ENCODE data around the gene PAQR5. TPM values are rescaled to one million over a fixed set of nuclear protein-coding genes. Genes with fewer than 3 reads are reported as not detected.

The PAQR5 gene
- total RNA-seq, 2 donors from 2014 or later: 0.74 to 5.0 TPM

DNA sequence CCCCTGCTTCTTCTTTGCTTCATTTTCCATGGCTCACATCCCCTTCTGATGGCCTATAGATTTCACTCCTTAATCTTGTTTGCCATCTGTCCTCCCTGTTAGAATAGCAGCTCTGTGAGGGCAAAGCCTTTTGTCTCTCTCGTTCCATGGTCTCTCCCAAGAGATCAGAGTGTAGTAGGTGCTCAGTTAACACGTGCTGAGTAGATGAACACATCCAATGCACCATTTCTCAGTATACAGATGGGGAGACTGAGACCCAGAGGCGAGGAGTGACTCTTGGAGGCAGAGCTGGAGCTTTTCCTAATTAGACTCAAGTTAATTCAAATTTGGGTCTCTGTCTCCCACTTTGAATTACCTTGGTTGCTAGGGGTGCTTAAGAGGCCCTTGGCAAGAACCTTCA, 4.2 kb downstream of the PAQR5 start:
- Histone ChIP-seq H3K4me1 (peaks cover 0 to 12% of the 10 kb centered on the region in 2 donors), H3K4me3 (no peak overlapping the region), H3K27me3 (peaks cover 0 to 6% of the 10 kb centered on the region in 2 donors), H3K27ac (no peak overlapping the region), H3K9me3 (no peaks in the 10 kb centered on the region), H3K36me3 (no peaks in the 10 kb centered on the region)
- no peak for TF ChIP-seq CTCF (IDR thresholded peaks at IDR 0.05)
- no peak for DNase-seq (ENCODE audit: low spot score)

GRCh38 chr15:69303337-69304181, 4.8 kb downstream of the PAQR5 start:
- no peaks in the 10 kb centered on the region for H3K9me3 ChIP-seq
- H3K27ac ChIP-seq: no peak overlapping the region
- peaks cover 0 to 8% of the 10 kb centered on the region in 2 donors for H3K4me1 ChIP-seq
- no peak for TF ChIP-seq CTCF (IDR thresholded peaks at IDR 0.05)
- DNase-seq (ENCODE audit: low spot score): no peak
- H3K27me3 ChIP-seq: peaks cover 0 to 6% of the 10 kb centered on the region in 2 donors
- H3K36me3 ChIP-seq: no peaks in the 10 kb centered on the region
- no peak overlapping the region for H3K4me3 ChIP-seq

DNA sequence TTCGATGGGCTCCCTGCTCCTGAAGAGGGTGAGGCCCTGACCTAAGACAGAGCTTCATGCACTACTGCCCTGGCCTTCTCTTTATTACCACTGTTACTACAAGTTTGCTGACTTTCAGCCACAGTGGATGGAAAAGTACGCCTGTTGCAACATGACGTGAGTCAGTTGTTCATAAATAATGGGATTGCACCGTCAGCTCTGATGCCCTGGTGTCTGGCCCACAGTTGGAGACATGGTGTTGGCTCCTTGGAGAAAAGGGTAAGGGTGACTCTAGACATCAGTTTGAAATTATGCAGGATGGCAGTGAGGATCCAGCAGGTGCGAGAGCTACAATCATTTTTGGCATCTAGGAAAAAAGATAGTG, 5.5 kb downstream of the PAQR5 start:
- peaks cover 0 to 6% of the 10 kb centered on the region in 2 donors for H3K27me3 ChIP-seq
- no peaks in the 10 kb centered on the region for H3K9me3 ChIP-seq
- no peak for DNase-seq (ENCODE audit: low spot score)
- TF ChIP-seq CTCF (IDR thresholded peaks at IDR 0.05): no peak
- H3K4me1 ChIP-seq: peaks cover 0 to 5% of the 10 kb centered on the region in 2 donors
- no peak overlapping the region for H3K4me3 ChIP-seq
- no peak overlapping the region for H3K27ac ChIP-seq
- no peaks in the 10 kb centered on the region for H3K36me3 ChIP-seq

DNA sequence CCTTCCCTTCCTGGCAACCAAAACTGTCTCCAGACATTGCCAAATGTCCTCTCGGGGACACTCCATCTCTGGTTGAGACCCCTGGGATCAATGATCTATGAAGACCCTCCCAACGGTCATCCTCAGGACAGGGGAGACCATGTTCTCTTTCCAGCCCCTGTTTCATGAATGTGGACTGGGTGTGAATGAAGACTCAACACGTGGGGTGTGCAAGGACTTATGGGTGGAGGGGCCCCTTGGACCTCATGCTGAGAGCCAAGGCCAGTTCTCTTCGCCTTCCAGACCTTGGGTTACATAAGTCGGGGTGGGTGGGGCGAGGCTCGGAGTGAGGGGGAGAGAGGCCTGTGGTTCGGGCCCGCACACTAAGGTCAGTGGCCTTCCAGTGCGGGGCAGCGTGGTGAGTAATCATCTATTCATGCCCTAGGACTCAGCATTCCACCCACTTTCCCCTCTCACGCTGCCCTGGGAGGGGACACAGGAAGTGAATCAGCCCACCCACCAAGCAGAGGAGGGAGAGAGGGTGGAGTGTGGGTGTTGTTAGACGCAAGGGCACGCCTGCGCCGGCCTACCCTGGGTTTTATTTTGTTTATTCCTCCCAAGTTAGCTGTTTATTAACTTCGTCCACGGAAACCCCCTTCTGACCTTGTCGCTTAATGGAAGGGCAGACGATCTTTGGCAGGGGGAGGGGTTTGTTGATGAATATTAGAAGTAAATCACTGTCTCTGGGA, 6.7 kb downstream of the PAQR5 start:
- Histone ChIP-seq H3K4me1 (no peaks in the 10 kb centered on the region), H3K27me3 (no peaks in the 10 kb centered on the region), H3K27ac (no peak overlapping the region), H3K9me3 (no peaks in the 10 kb centered on the region), H3K36me3 (no peaks in the 10 kb centered on the region), H3K4me3 (no peak overlapping the region)
- TF ChIP-seq CTCF (IDR thresholded peaks at IDR 0.05): no peak
- no peak for DNase-seq (ENCODE audit: low spot score)

- Histone ChIP-seq H3K4me1 (no peaks in the 10 kb centered on the region), H3K36me3 (no peaks in the 10 kb centered on the region), H3K27me3 (no peaks in the 10 kb centered on the region), H3K27ac (no peak overlapping the region), H3K9me3 (no peaks in the 10 kb centered on the region), H3K4me3 (no peak overlapping the region)
- no peak for DNase-seq (ENCODE audit: low spot score)
- no peak for TF ChIP-seq CTCF (IDR thresholded peaks at IDR 0.05)
Observed at GRCh38 chr15:69305933-69306568, 7.3 kb downstream of the PAQR5 start.

Data from right atrium auricular region (tissue), 2 donors.